HepG2 (cell line): ENCODE results near the gene SP5. TPM values are rescaled to one million over a fixed set of nuclear protein-coding genes. Genes with fewer than 3 reads are reported as not detected.

ENCODE experiments used
- E2F1 ChIP-seq: sonication (generic); formaldehyde crosslinking; IDR thresholded peaks from 2 replicates; pipeline ENCODE4 v1.5.0; 2020; ENCODE audit warnings: missing genetic modification reagents
- HDAC6 ChIP-seq: fragments of 200-600 bp; sonication (generic); IDR thresholded peaks from 2 replicates; pipeline ENCODE4 v1.7.0; 2017; ENCODE audit warnings: mild to moderate bottlenecking, antibody characterized with exemption, low read length, low read depth
- NCOA2 ChIP-seq: sonication (generic); formaldehyde crosslinking; IDR thresholded peaks from 2 replicates; pipeline ENCODE4 v1.8.0; 2022; ENCODE audit warnings: inconsistent platforms
- SIX1 ChIP-seq: sonication (generic); formaldehyde crosslinking; IDR thresholded peaks from 2 replicates; pipeline ENCODE4 v1.4.0; 2020; ENCODE audit warnings: missing genetic modification reagents, borderline replicate concordance
- SNAPC2 ChIP-seq: sonication (generic); formaldehyde crosslinking; IDR thresholded peaks from 2 replicates; pipeline ENCODE4 v1.8.1; 2022; ENCODE audit warnings: mild to moderate bottlenecking, missing genetic modification reagents
- SP2 ChIP-seq: sonication (generic); formaldehyde crosslinking; IDR thresholded peaks from 2 replicates; pipeline ENCODE4 v1.5.1; 2020; ENCODE audit warnings: mild to moderate bottlenecking, missing genetic modification reagents
- TFDP1 ChIP-seq: IDR thresholded peaks from 2 replicates; pipeline ENCODE4 v1.6.1; 2016; ENCODE audit warnings: missing compliant biosample characterization, missing genetic modification reagents, borderline replicate concordance
- ZBTB40 ChIP-seq, 2 experiments: fragments of 450-650 bp in 1 of 2; sonication (generic) in 1 of 2; formaldehyde crosslinking in 1 of 2; IDR thresholded peaks; 2 replicates each; pipeline versions ENCODE4 v1.6.1 to v1.8.0; 2016 to 2022; ENCODE audit warnings: antibody characterized with exemption in 1 of 2, mild to moderate bottlenecking in 1 of 2, missing genetic modification reagents in 1 of 2
- ZNF275 ChIP-seq: sonication (generic); formaldehyde crosslinking; IDR thresholded peaks from 2 replicates; pipeline ENCODE4 v1.8.0; 2022; ENCODE audit warnings: missing genetic modification reagents, mild to moderate bottlenecking, inconsistent platforms, borderline replicate concordance
- ZNF343 ChIP-seq: sonication (generic); formaldehyde crosslinking; IDR thresholded peaks from 2 replicates; pipeline ENCODE4 v1.4.0; 2020; ENCODE audit warnings: mild to moderate bottlenecking, missing genetic modification reagents
- ZNF432 ChIP-seq: sonication (generic); formaldehyde crosslinking; IDR thresholded peaks from 2 replicates; pipeline ENCODE4 v1.5.0; 2020; ENCODE audit warnings: missing genetic modification reagents, mild to moderate bottlenecking, borderline replicate concordance
- ZNF496 ChIP-seq: sonication (generic); formaldehyde crosslinking; IDR thresholded peaks from 2 replicates; pipeline ENCODE4 v1.8.1; 2023; ENCODE audit warnings: mild to moderate bottlenecking, moderate library complexity, missing genetic modification reagents; ENCODE audit not compliant: insufficient replicate concordance
- ZNF747 ChIP-seq: sonication (generic); formaldehyde crosslinking; IDR thresholded peaks from 2 replicates; pipeline ENCODE4 v1.8.1; 2023; ENCODE audit warnings: missing genetic modification reagents, mild to moderate bottlenecking, borderline replicate concordance
- ZSCAN30 ChIP-seq: sonication (generic); formaldehyde crosslinking; IDR thresholded peaks from 2 replicates; pipeline ENCODE4 v1.5.0; 2020; ENCODE audit warnings: mild to moderate bottlenecking, missing genetic modification reagents
- polyA plus RNA-seq, 8 experiments: library from polyadenylated mRNA; depleted of rRNA in 3 of 8; stranded (reverse) in 7 of 8; unstranded in 1 of 8; fragments of >200 nt; fragmentation: Illumina TruSeq in 4 of 8; extraction: Trizol in 4 of 8; gene quantifications; 2 replicates each; pipeline versions ENCODE4 v1.2.1 to v1.2.3, GENCODE V29; 2011 to 2016; ENCODE audit warnings: low read depth in 4 of 8, missing spikeins in 1 of 8, mixed read lengths in 1 of 8; ENCODE audit not compliant: insufficient read depth in 1 of 8
- total RNA-seq, 5 experiments: library from RNA; depleted of rRNA; stranded (reverse); fragments of >200 nt; fragmentation: Illumina TruSeq; extraction: Trizol; gene quantifications; 2 replicates each; pipeline ENCODE4 v1.2.3, GENCODE V29; 2016; ENCODE audit warnings: low read depth in 1 of 5

SP5 gene
- total and polyA plus RNA-seq, 2 of the 13 experiments (the other 11 are each of a cell fraction or from before 2014, with no cell fraction given), result 50.8 to 119 TPM

- TF ChIP-seq ZBTB40 (IDR thresholded peaks at IDR 0.05) (no peak), ZBTB40 (CRISPR knock-in tag; IDR thresholded peaks at IDR 0.05) (peak; percentile 81), ZSCAN30 (CRISPR knock-in tag) (no peak), ZNF747 (CRISPR knock-in tag) (0 out of 2 replicates have a peak, but pooled peaks have one; percentile 62), NCOA2 (CRISPR knock-in tag) (peak; percentile 29; the same call in 1 of the 2 replicates), SP2 (CRISPR knock-in tag) (peak; percentile 47; the same call in 1 of the 2 replicates), SIX1 (no peak), ZNF275 (CRISPR knock-in tag) (no peak; the same call in 1 of the 2 replicates), HDAC6 (no peak), SNAPC2 (no peak), ZNF343 (peak; percentile 85), ZNF496 (no peak), E2F1 (CRISPR knock-in tag) (peak; percentile 39; the same call in 1 of the 2 replicates), ZNF432 (CRISPR knock-in tag) (no peak; the same call in 1 of the 2 replicates), TFDP1 (CRISPR knock-in tag) (peak; percentile 89)
These were observed 1.9 kb downstream of the SP5 start (continued) for GRCh38 chr2:170716851-170717598.
